ENCODE measurements around the gene CCDC121.
"Not testable (repeated sequence)": the region's sequence is repeated elsewhere in the genome, so short reads cannot be mapped to it uniquely, and the experiment has no call there.

CCDC121 gene

GRCh38 chr2:27627963-27628766 is 647 bp downstream of the CCDC121 start:
- peak overlapping the region; percentile 55 for H3K4me3 ChIP-seq (ENCODE audit: low read depth, low read length)
- peaks cover 34 to 38% of the 10 kb centered on the region in 2 experiments for H3K36me3 ChIP-seq (ENCODE audit: control insufficient read depth in 2 of 2, insufficient read depth in 1 of 2, low read length in 2 of 2)
- H3K4me1 ChIP-seq (ENCODE audit: control insufficient read depth, insufficient read depth, low read length): 0 out of 2 replicates have a peak, but pooled peaks cover 2% of the 10 kb centered on the region
- CTCF ChIA-PET: interaction anchor here (0.6 to 0.7 kb wide), 3 partner anchors 54 to 1962 kb away, joined by 3 read pairs; partner anchors contain the start of gene NRBP1
- peak overlapping the region; percentile 25; the same call in 1 of the 2 replicates for H3K27ac ChIP-seq (ENCODE audit: extremely low read depth, low read depth, low read length)
- no peaks in the 10 kb centered on the region for H3K9me3 ChIP-seq (ENCODE audit: control insufficient read depth, insufficient read depth, low read depth, low read length)
- POLR2A ChIA-PET: interaction anchor here (1.0 to 3.6 kb wide), 7 partner anchors 27 to 577 kb away, joined by 3 to 19 read pairs (median 4); partner anchors contain the start of genes AGBL5, NRBP1, PPM1G and SLC4A1AP
- 0 out of 2 replicates have a peak, but pooled peaks have one; percentile 6 for TF ChIP-seq PRDM6 (tag by site-specific recombination; IDR thresholded peaks at IDR 0.05)
- no peak for TF ChIP-seq BCL11A (tag by site-specific recombination; IDR thresholded peaks at IDR 0.05; ENCODE audit: low read depth)
- no peak for TF ChIP-seq ZNF266 (tag by site-specific recombination; IDR thresholded peaks at IDR 0.05; ENCODE audit: low read depth)
- no peak for TF ChIP-seq SP3 (tag by site-specific recombination; IDR thresholded peaks at IDR 0.05)
- no peak for TF ChIP-seq ZNF580 (tag by site-specific recombination; IDR thresholded peaks at IDR 0.05)
- TF ChIP-seq ZNF629 (tag by site-specific recombination; IDR thresholded peaks at IDR 0.05): peak; percentile 48
- no peak for TF ChIP-seq HOXC10 (CRISPR knock-in tag; IDR thresholded peaks at IDR 0.05)
- TF ChIP-seq GLIS1 (tag by site-specific recombination; IDR thresholded peaks at IDR 0.05): peak; percentile 71
- peak; percentile 68 for TF ChIP-seq PRDM1 (tag by site-specific recombination; IDR thresholded peaks at IDR 0.05)
- TF ChIP-seq ZNF23 (tag by site-specific recombination; IDR thresholded peaks at IDR 0.05; ENCODE audit: borderline replicate concordance): no peak
- TF ChIP-seq FEZF1 (tag by site-specific recombination; IDR thresholded peaks at IDR 0.05): 0 out of 2 replicates have a peak, but pooled peaks have one; percentile 12
- TF ChIP-seq ZNF274 (IDR thresholded peaks at IDR 0.05; ENCODE audit: low read length): no peak
- TF ChIP-seq ZNF274 (tag by site-specific recombination; IDR thresholded peaks at IDR 0.05; ENCODE audit: borderline replicate concordance): no peak
- peak; percentile 47 for TF ChIP-seq ZNF600 (tag by site-specific recombination; IDR thresholded peaks at IDR 0.05)
- peak; percentile 36; the same call in 1 of the 2 replicates for TF ChIP-seq ZNF366 (tag by site-specific recombination; conservative IDR thresholded peaks at IDR 0.05)
- no peak for TF ChIP-seq ZNF544 (tag by site-specific recombination; IDR thresholded peaks at IDR 0.05)
- TF ChIP-seq ZBTB21 (tag by site-specific recombination; IDR thresholded peaks at IDR 0.05): no peak

- peaks cover 21 to 39% of the 10 kb centered on the region in 2 experiments for H3K36me3 ChIP-seq (ENCODE audit: control insufficient read depth in 2 of 2, insufficient read depth in 1 of 2, low read length in 2 of 2)
- not testable (repeated sequence) for H3K4me1 ChIP-seq (ENCODE audit: control insufficient read depth, insufficient read depth, low read length); H3K9me3 ChIP-seq (ENCODE audit: control insufficient read depth, insufficient read depth, low read depth, low read length); H3K4me3 ChIP-seq (ENCODE audit: low read depth, low read length); H3K27ac ChIP-seq (ENCODE audit: extremely low read depth, low read depth, low read length)
- POLR2A ChIA-PET: interaction anchor here (3.6 kb wide), 1 partner anchor 198 kb away, joined by 19 read pairs; the partner anchor contains the start of gene NRBP1
- CTCF ChIA-PET: interaction anchor here (0.7 kb wide), 1 partner anchor 154 kb away, joined by 3 read pairs; no protein-coding TSS in a partner anchor
Measured at GRCh38 chr2:27626921-27627320, 1.9 kb downstream of the CCDC121 start.

- peaks cover 21 to 39% of the 10 kb centered on the region in 2 experiments for H3K36me3 ChIP-seq (ENCODE audit: control insufficient read depth in 2 of 2, insufficient read depth in 1 of 2, low read length in 2 of 2)
- H3K27ac ChIP-seq (ENCODE audit: extremely low read depth, low read depth, low read length); H3K4me3 ChIP-seq (ENCODE audit: low read depth, low read length); CTCF ChIA-PET; H3K9me3 ChIP-seq (ENCODE audit: control insufficient read depth, insufficient read depth, low read depth, low read length); H3K4me1 ChIP-seq (ENCODE audit: control insufficient read depth, insufficient read depth, low read length): not testable (repeated sequence)
- POLR2A ChIA-PET: interaction anchor here (3.6 kb wide), 1 partner anchor 198 kb away, joined by 19 read pairs; the partner anchor contains the start of gene NRBP1
Measured at GRCh38 chr2:27626323-27626722, 2.5 kb downstream of the CCDC121 start.
